GM12872 (cell line): ENCODE data around the gene ZNF333.

ENCODE experiments used
- TF ChIP-seq, protein P1 (sequence below): IDR thresholded peaks from 3 replicates; pipeline ENCODE4 v1.5.1; 2011; ENCODE audit warnings: low read depth, mild to moderate bottlenecking, low read length, moderate library complexity; ENCODE audit not compliant: insufficient read depth

Gene ZNF333

DNA sequence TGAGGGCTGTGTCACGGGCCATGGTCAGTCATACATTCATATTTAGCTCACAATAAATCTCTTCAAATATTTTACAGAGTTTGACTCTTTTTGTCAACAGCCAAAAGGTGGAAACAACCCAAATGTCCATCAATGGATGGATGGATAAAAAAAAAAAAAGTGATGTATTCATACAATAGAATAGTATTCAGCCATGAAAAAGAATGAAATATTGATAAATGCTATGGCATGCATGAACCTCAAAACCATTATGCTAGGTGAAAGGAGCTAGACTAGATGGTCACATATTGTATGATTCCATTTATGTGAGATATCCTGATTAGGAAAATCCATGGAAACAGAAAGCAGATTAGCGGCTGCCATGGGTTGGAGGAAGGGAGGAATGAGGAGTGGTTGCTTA, 72.3 kb downstream of the ZNF333 start:
- TF ChIP-seq, protein P1, sequence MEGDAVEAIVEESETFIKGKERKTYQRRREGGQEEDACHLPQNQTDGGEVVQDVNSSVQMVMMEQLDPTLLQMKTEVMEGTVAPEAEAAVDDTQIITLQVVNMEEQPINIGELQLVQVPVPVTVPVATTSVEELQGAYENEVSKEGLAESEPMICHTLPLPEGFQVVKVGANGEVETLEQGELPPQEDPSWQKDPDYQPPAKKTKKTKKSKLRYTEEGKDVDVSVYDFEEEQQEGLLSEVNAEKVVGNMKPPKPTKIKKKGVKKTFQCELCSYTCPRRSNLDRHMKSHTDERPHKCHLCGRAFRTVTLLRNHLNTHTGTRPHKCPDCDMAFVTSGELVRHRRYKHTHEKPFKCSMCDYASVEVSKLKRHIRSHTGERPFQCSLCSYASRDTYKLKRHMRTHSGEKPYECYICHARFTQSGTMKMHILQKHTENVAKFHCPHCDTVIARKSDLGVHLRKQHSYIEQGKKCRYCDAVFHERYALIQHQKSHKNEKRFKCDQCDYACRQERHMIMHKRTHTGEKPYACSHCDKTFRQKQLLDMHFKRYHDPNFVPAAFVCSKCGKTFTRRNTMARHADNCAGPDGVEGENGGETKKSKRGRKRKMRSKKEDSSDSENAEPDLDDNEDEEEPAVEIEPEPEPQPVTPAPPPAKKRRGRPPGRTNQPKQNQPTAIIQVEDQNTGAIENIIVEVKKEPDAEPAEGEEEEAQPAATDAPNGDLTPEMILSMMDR, result no peak

DNA sequence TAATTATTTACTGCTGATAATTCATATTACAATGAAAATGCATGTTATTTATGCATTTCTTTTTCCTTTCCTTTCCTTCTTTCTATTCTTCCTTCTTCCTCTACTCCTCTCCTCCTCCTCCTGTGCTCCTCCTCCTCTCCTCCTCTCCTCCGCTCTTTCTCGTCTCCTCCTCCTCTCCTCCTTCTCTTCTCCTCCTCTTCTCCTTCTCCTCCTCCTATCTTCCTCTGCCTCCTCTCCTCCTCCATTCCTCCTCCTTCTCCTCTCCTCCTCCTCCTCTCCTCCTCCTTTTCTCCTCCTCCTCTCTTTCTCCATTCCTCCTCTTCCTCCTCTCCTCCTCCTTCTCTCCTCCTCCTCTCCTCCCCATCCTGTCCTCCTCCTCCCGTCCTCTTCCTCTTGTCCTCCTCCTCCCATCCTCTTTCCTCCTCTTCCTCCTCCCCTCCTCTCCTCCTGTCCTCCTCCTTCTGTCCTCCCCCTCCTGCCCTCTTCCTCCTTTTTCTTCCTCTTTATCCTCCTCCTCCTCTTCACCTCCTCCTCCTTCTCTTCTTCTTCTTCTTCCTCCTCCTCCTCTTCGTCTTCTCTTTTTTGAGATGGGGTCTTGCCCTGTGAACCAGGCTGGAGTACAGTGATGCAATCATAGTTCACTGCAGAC, 73.8 kb downstream of the ZNF333 start:
- TF ChIP-seq, protein P1, result no peak

DNA sequence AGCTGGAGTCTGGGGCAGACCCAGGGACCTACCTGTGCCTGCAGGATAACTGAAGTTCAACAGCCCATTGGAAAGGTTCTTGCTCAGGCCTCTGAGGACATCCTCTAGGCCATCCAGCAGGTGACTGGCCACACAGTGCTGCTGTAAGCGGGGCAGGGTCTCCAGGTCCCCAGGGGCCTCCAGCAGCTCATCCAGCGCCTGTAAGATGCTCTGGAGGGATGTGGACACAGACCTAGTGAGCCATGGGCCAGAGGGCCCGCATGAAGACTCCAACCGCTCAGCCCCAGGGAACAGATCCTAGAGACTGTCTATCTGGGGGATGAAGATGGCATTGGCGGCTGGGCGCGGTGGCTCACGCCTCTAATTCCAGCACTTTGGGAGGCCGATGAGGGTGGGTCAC, 74.6 kb downstream of the ZNF333 start:
- TF ChIP-seq, protein P1, result no peak

DNA sequence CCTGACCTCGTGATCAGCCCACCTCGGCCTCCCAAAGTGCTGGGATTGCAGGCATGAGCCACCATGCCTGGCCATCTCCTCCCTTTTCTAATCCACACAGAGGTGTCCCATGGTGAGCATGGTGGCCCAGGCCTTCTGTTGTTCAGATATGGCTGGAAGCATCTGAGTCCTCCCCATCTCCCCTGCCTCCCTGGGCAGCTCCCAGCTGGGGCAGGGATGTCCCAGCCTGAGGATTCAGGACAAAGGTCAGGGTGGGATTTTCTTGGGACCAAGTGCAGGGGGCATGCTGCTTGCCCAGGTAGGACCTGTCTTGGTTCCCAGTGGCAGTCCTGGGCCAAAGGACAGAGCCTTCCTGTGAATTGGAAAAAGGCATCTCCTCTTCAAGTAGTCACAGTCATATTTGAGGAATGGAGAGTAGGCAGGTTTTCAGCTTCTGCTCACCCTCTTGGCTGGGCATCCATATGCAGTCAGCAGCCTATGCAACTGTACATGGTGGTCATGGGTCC, 77.7 kb downstream of the ZNF333 start:
- TF ChIP-seq, protein P1, result no peak

DNA sequence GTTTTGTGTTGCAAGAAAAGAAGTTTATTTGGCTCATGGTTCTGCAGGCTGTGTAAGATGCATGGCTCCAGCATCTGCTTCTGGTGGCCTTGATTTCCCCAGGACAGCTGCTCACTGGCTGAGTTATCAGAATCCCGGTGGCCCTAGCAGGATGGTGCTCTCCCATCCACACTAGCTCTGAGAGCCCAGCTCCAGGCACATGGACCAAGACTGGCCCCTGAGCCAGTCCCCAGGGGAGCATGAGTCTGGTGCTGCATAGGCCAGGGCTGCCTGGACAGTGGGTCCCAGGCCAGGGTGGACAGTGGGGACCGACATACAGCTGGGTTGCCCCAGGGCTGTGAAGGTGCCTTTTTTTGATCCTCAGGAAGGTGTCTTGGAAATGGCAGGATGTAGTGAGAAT, 78.2 kb downstream of the ZNF333 start:
- TF ChIP-seq, protein P1, result no peak

DNA sequence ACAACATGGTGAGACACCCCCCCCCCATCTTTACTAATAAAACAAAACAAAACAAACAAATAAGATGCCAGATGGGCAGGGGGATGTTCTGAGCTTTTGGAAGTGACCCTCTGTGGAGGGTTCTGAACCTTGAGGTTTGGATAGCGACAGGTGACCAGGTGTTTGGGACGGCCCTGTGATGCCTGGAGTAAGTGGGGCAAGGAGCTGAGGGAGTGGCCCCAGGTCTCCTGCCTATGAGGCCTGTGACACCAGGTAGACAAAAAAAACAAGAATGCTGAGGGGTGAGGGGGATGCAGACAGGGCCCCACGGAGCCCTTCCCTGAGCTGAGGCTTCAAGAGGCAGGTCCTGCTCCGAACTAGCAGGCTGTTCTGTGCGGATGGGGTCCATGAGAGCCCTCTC, 79.4 kb downstream of the ZNF333 start:
- TF ChIP-seq, protein P1, result no peak

DNA sequence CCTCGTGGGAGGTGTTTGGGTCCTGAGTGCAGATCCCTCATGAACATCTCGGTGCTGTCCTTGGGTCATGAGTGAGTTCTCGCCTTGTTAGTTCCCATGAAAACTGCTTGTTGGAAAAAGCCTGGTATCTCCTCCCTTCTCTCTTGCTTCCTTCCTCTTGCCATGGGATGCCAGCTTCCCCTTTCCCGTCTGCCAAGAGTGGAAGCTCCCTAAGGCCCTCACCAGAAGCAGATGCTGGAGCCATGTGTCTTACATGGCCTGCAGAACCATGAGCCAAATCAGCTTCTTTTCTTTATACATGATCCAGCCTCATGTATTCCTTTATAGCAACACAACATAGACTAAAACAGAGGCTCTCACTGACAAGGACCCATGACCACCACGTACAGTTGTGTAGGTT, 80.3 kb downstream of the ZNF333 start:
- TF ChIP-seq, protein P1, result no peak
